Putamen (tissue), 1 donor: ENCODE results near the gene SLC29A3.
A peak's percentile ranks its signal among the peaks of the same experiment; 100 is the strongest.

ENCODE experiments used
- DNase-seq: peaks from one replicate; pipeline ENCODE4 v3.0.0-alpha.2; 2016; ENCODE audit warnings: low spot score

Gene SLC29A3

DNA sequence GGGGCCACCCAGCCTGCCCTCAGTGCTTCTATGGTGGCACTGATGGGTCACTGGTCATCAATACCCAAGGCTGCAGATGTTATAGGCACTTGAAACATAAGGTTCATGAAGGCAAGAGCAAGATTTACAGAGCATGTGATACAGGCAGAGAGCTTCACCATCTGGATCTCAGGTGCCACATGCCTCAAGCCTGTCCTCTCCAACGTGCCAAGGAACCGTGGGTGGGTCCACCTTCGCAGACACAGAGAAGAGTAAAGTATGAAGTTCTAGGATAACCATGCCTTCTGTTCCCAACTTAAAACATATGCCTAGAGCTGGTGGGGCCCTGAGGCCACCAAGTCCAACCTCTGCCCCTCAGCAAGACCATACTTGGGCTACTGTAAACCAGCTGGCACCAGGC is 51.0 kb downstream of the SLC29A3 start:
- DNase-seq: no peak

DNA sequence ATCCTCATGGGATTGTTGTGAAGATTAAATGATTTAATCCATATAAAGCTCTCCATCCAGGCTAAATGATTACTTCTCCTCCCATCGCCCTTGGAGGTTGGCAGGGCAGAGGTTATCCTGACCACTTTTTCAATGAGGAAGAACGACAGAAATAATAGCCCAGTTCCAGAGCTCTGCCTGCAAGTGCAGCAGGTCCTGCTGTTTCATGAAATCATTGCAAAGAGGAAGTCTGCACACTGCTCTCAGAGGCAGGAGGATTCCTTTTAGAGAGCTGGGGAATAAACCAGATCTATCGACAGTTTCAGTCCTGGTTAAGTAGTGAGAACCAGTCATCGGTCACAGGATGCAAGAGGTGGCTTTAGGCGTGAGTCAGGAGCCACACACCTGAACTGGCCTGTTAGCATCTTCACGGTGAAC is 52.7 kb downstream of the SLC29A3 start:
- DNase-seq: no peak

DNA sequence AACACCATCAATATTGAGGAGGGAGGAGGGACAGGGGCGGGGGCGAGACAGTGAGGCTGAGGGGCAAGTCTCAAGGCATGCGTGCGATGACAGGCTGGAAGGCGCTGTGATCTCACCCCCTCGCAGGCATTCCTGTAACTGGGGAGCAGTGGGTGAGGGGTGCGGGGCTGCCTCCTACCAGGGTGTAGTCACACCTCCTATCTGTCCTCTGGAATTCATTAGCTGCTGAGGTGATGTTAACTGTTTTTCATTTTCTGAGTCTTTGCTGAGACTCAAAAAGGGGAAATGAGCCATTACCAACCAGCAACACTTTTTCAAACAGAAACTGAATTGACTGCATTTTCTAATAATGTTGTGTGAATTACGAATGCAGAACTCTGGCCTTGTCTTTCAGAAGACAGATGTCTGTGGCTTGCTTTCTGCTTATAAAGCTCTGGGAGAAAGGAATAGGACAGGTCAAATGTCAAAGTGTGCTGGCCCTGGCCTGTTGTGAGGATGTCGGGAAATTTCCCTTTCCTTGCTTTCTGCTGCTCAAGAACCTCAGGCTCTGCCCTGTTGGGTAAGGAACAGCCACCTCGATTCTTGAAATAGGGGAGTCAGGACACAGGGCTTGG is 53.9 kb downstream of the SLC29A3 start:
- no peak for DNase-seq

DNA sequence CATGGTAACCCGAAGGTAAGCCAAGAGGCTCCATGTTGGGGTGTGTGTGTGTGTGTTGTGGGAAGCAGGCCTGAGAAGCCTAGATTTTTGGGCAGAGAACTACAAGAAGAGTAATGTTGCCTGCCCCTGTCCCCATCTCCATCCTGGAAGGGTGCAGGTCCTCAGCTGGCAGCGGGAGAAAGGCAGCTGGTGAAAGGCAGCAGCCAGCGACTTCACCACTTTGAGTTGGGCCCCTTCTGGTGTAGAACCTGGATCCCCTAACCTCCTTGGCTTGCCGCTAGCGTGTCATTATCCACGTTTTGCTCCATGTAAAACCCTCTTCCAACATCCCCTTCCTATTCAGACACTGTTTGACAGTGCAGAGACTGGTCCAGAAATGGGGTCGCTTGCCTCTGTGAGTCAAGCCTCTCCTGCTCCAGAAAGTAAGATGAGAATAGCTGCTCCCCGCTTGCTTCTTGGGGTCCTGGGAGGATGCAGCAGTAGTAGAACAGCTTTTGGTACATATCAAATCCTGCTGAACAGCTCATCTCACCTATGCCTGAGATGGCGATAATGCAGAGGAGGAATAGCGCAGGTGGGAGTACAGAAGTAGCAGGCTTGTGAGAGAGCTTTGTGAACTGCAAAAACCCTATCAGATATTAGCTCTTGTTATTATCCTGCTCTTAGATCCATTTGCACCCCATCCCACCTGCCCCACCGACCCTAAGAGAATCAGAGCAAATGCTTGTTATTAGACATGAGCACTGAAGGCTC is 55.6 kb downstream of the SLC29A3 start:
- DNase-seq: no peak

DNA sequence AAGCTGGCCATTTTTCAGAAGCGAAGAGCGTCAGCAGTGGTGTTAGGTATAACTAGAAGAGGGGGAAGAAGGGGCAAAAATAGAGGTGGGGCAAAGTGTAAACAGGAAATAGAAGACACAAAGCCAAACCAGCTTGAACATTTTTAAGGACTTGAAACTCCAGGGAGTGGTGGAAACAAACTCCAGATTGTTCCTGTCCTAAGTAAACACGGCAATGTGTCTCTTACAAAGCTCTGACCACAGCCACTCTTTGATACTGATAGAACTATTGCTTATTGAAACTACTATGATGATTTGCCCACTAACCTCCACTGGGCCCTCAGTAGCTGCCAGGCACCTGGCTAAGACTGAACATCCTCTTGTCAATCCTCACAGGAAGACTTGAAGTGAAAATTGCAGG is 56.9 kb downstream of the SLC29A3 start:
- no peak for DNase-seq

DNA sequence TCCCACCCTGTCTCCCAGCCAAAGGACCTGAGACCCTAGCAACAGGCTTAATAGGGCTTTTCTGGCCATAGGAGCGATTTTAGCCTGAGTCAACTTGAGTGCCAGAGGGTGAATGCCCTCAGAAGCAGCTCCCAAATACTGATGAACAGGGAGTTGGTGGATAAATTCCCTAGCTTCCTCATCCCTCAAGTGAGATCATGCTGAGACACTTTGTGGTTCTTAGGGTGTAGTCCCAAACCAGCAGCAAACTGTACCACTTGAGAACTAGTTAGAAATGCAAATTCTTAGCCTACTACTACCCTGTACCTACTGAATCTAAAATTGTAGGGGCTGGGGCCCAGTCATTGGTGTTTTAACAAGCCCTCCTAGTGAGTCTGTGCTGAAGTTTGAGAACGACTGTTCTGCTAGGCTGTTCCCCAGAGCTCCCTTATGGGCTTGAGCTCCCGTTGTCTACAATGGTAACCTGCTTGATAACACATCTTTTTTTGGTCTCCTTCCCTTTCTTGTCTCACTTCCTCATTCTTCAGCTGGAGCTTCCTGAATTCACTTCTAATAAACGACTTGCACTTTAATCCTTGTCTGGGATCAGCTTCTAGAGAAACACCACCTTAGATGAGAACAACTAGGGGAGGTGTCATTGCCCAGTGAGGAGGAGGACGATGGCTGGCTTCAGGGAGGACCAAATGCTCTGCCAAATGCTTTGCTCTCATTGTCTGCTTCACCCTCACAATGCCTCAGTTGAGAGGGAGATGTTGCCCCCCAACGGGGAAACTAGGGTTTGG is 59.5 kb downstream of the SLC29A3 start:
- DNase-seq: no peak

DNA sequence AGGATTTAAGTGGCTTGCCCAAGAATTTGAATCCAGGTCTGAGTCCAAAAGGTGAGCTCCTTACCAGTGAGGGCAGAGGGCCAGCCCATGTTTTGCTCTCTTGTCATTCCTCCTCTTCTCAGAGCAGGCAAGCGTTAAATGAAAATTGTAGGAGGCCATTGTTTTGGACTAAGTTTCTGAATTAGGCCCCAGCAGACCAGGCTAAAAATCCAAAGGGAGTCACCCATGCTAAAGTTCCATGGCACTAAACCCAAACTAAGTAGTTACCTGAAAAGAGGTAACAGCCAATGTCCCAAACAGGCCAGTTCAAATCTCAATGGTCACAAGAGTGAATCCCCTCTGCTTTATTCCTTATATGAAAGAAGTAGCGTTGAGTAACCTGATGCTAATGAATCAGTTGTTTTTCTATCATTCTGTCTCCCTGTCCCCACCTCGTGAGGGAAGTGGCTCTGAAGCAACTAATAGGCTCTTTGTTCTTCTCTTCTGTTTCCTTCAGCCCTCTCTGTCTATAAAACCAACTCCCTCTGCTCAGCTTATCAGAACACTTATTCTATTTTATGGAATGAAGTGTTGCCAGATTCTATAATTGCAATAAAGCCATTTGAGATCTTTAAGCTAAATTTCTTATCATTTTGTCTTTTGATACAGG is 60.2 kb downstream of the SLC29A3 start:
- DNase-seq: no peak

DNA sequence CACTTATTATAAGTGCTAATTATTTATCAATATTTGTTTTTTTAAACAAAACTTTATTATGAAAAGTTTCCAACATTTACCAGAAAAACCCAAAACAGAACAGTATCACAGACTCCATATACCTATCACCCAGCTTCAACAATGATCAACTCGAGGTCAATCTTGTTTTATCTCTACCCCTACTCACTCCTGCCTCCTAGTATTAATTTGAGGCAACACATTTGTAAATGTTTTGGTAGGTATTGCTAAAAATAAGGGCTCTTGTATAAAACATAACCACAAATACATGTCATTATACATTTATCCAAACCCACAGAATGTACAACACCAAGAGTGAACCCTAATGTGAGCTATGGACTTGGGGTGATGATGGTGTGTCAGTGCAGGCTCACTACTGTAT is 61.8 kb downstream of the SLC29A3 start:
- DNase-seq: no peak

DNA sequence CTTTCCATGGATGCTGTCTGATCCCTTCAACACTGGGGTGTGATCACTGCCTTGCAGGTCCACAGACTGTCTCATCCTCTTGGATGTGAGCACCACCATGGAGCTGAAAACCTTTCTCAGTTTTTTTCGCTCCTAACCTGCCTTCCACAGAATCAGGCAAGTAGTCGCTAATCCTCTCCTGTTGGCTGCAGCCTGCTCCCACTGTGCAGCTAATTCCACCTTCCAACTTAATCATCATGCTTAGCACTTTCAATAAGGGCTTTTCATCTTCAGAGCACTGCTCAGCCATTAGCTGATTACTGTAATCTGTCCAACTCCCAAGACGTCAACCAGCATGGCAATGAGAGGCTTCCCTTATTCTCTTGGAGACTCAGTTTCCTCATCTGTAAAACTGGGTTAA is 62.6 kb downstream of the SLC29A3 start:
- DNase-seq: no peak

DNA sequence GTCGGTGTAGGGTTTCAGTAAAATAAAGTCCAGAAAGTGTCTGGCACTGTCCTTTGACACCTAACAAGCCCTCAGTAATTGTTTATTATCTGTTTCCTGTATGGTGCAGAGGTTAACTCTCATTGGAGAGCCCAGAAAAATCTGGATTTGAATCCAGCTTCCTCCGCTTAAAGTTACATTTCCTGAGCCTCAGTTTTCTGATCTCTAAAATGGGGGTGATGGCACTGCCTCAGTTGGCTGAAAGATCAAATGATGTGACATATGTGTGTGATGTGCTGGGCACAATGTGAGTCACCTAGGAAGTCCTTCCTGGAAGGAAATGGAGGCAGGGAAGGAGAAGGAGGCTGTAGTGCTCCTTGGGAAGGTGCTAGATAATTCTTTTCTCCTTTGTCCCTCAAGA is 63.0 kb downstream of the SLC29A3 start:
- DNase-seq: no peak

DNA sequence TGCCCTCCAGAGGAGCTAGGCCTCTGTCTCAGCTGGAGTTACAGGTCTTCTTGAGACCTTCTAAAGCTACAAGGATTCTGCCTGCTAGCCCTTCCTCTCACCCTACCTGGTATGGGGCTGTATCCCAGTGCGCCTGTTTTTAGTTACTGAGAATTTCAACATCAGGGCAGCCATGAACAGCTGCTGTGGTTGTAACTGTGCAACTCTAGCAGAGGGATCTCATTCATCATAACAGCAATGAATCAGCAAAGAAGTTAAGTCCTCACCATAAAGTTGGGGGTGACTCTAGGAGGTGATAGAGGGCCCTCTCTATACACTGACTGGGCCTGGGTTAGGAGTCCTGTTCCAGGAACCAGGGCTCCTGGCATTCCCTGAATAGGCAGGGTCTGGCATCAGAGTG is 63.7 kb downstream of the SLC29A3 start:
- DNase-seq: no peak

DNA sequence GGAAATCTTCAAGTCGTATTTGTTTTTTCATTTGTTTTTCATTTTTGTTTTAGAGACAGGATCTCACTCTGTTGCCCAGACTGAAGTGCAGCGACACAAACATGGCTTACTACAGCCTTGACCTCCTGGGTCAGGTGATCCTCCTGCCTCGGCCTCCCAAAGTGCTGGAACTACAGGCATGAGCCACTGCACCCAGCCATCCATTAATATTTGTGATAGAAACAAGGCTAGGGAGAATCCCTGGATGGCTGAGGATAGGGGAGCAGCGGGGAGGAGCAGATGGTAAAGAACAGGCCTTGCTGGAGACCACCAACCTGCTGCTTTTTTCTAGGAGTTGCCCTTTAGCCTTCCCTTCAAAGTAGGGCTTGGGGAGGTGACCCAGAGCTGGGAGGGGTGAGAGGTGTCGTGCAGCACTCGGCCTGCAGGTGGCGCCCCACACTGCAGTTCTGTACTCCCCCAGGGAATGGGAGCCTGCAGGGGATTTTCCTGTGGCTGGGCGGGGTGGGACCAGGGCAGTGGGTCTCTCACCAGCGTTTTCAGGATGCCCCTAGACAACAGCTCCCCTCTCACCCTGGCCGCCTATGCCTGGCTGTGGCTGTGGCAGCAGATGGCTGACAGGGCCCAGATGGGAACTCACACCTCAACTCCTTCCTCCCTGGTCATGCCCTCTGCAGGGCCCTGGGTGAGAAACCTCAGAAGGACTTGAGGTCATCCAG is 65.1 kb downstream of the SLC29A3 start:
- no peak for DNase-seq

DNA sequence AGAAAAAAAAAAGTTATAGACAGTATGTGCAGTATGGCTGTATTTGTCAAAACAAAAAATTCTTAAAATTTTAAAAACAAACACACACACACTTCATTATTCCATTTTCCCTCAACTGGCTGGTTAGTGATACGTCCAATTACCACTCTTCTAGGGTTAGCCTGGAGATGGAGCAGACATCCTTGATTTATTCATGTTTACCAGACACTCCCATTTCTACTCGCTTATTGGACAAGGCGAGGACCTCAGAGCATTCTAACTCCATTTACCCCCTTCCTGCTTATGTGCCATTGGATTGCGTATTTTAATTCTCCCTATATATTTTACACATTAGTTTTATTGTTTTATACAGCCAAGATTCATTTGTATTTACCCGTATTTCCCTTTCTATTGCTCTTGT is 69.1 kb downstream of the SLC29A3 start:
- no peak for DNase-seq

DNA sequence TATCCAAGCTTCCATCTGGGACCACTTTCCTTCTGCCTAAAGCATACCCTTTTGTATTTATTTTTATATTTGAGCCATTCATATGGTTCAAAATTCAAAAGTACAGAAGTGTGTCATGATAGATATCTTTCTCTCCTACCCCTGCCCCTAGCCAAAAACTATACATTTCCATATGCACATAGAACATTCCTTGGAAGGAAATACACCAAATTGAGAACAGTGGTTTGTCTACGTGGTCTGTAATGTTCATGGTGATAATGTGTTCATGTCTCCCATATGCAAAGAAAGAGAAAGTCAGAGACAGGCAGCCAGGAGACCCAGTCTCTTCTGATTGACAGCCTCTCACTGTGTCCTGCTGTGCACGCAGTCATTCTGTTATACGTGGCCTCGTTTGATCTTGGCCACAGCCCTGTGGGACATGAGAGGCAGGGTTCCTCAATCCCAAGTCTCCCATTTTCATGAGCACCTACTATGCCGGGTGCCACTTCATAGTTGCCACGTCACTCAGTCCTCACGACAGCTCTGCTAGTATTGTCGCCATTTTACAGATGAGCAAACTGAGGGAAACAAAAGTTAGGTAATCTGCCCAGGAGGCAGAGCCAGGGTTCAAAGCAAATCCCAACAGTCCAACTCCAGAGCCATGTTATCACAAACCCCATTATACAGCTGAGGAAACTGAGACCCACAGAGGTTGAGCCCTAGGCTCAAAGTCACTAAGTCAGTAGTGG is 69.7 kb downstream of the SLC29A3 start:
- no peak for DNase-seq

DNA sequence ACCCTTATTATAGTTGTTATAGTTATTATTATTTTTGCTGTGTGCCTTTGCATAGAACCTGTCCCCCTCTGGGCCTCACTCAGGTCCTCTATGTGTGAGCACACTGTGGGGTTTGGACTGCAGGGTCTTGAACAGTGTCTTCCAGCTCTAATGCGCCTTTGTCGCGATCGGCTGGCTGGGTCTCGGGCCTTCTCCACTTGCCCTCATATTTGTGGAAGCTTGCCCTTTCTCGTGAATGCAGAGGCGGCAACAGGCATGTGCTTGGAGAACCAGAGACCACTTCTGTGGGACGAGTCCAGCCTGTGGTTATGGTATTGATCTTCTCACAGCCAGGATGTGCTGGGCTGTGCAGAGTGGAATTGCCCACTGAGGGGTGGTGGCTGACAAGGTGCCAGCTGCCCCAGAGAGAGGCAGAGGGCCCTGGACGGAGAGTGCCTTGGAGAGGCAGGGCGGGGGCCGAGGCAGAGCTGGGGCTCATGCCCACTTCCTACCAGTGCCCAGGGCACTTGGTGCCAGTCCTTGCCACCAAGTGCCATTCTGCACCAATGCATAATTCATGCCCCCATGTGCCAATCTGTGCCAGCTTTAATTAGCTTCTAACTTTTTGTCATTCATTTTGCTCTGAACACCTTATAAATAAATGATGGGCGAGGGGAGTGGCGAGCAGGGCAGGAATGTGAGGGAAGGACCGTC is 70.9 kb downstream of the SLC29A3 start:
- DNase-seq: no peak

DNA sequence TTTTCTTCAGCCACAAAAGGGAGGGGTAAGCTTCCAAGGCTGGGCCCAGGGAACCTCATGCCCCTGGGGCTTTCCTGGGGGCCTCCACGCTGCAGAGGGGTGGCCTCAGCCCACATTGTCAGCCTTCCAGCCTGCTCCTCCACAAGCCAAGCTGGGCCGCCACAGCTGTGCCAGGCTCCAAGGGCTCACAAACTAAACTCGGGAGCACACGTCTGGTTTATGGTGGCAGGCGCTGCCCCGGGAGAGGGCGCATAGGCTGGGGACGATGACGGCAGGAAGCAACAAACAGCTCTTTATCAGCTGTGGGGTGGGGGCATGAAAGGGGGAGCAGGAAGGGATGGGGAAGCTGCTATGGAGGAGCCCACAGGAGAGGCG is 71.4 kb downstream of the SLC29A3 start:
- peak; percentile 73 for DNase-seq

DNA sequence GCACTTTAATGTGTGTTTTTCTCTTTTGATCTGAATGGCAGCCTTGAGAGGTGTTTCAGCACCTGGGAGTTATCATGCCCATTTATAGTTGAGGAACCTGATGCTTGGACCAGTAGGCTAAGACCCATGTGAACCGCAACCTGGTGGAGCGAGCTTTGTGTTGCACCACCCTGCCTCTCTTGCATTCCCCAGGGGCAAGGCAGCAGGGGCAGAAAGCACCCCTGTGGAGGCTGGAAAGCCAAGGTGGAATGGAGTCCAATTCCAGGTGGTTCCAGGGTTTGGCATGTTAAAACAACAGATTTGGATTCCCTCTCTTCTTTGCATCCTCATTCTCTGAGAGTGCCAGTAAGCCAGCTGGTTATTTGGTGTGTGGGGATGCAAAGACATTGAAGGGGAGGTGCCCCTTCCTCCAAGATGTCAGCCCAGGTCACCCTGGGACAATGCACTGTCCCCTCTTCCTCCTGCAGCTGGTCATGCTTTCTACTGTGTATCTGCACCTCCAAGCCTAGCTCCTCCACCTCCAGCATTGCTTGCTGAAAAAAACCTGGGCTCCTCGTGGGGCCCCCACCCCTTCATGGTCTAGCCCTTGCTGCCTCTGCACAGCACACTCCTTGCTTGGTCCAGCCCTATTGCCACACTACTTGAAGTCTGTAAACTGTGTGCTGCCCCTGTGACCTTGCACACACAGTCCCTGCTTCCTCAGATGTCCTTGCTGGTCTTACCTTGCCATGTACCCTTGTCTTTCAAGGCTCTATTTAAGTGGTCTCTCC is 72.0 kb downstream of the SLC29A3 start:
- no peak for DNase-seq

DNA sequence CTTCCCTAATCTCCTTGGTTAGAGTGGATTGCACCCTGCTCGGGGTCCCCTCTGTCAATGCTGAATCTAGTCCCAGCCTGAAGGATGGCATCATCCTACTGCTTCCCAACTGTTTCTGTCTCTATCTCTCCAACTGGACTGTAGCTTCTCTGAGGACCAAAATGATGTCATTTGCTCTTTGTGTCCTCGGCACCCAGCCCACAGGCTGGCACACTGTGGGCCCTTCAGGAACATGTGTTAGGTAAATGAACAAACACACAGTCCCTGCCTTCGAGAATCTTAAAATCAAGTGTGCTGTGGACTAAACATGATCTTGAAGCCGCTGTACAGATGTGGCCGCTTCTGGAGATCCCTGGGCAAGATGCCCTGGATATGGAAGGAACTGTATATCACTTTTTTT is 72.6 kb downstream of the SLC29A3 start:
- DNase-seq: no peak

DNA sequence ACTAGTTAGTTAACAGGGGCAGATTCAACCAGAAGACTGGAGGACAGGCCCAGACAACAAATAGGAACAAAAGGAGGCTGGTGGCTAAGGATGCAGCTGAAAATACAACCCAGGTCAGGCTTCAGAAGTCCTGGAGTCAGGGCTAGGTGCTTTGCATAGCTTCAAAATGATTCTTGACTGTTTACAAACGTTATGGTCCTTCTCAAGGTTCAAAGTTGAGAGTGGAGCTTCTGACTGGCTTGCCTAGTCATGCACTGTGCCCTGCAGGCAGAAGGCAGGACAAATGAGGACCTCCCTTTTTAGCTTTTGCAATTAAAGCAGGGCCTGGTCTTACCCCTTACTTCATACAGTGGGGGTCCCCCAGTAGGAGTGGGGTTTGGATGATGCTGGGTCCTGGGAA is 73.2 kb downstream of the SLC29A3 start:
- no peak for DNase-seq
